ENCODE measurements around the gene BLID. TPM values are rescaled to one million over a fixed set of nuclear protein-coding genes. Genes with fewer than 3 reads are reported as not detected.

BLID gene
- total RNA-seq, 1 experiment from 2014 or later = 0.41 TPM

GRCh38 chr11:122105044-122105758 lies 10.8 kb downstream of the BLID start:
- intact Hi-C loops (cut with micrococcal nuclease; ENCODE audit: unreplicated experiment) = loop anchor here (5.0 kb wide), 1 partner anchor 97 kb away; no protein-coding TSS in a partner anchor
- ATAC-seq (no peak), DNase-seq (ENCODE audit: low read depth, low spot score) (no peak)
- H3K27ac ChIP-seq (ENCODE audit: low read length) = no peak overlapping the region
- no TSS peak for BruUV-seq (replicated peaks)
- H3K4me1 ChIP-seq (ENCODE audit: control insufficient read depth, insufficient read depth, low read length) = peaks cover 3% of the 10 kb centered on the region
- no peaks in the 10 kb centered on the region for H3K36me3 ChIP-seq (ENCODE audit: control insufficient read depth, insufficient read depth, low read length)
- no peaks in the 10 kb centered on the region for H3K9me3 ChIP-seq (ENCODE audit: control insufficient read depth, insufficient read depth, low read depth, low read length)
- H3K27me3 ChIP-seq (ENCODE audit: control insufficient read depth, insufficient read depth, low read length) = no peaks in the 10 kb centered on the region
- ChIA-PET CTCF (no interaction called here), POLR2A (no interaction called here)
- H3K4me3 ChIP-seq (ENCODE audit: low read depth in 2 of 2, low read length in 2 of 2) = no peak overlapping the region
- in situ Hi-C loops (cut with HindIII; ENCODE audit: low pct_unique_long_range_greater_than_20kb, low sequenced_read_pairs) = no loop called here
- no peak for TF ChIP-seq TCF7L2 (IDR thresholded peaks at IDR 0.05; ENCODE audit: low read depth, low read length)
- TF ChIP-seq CTCF (IDR thresholded peaks at IDR 0.05) = no peak
- TF ChIP-seq POLR2AphosphoS5 (IDR thresholded peaks at IDR 0.05; ENCODE audit: low read depth, low read length) = no peak
- no peak for TF ChIP-seq SIN3A (IDR thresholded peaks at IDR 0.05; ENCODE audit: borderline replicate concordance, insufficient read depth, low read depth, low read length)
- TF ChIP-seq, protein P1, sequence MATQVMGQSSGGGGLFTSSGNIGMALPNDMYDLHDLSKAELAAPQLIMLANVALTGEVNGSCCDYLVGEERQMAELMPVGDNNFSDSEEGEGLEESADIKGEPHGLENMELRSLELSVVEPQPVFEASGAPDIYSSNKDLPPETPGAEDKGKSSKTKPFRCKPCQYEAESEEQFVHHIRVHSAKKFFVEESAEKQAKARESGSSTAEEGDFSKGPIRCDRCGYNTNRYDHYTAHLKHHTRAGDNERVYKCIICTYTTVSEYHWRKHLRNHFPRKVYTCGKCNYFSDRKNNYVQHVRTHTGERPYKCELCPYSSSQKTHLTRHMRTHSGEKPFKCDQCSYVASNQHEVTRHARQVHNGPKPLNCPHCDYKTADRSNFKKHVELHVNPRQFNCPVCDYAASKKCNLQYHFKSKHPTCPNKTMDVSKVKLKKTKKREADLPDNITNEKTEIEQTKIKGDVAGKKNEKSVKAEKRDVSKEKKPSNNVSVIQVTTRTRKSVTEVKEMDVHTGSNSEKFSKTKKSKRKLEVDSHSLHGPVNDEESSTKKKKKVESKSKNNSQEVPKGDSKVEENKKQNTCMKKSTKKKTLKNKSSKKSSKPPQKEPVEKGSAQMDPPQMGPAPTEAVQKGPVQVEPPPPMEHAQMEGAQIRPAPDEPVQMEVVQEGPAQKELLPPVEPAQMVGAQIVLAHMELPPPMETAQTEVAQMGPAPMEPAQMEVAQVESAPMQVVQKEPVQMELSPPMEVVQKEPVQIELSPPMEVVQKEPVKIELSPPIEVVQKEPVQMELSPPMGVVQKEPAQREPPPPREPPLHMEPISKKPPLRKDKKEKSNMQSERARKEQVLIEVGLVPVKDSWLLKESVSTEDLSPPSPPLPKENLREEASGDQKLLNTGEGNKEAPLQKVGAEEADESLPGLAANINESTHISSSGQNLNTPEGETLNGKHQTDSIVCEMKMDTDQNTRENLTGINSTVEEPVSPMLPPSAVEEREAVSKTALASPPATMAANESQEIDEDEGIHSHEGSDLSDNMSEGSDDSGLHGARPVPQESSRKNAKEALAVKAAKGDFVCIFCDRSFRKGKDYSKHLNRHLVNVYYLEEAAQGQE (IDR thresholded peaks at IDR 0.05; ENCODE audit: insufficient read depth in 1 of 2, low read depth in 2 of 2, low read length in 1 of 2) = no peak

DNA sequence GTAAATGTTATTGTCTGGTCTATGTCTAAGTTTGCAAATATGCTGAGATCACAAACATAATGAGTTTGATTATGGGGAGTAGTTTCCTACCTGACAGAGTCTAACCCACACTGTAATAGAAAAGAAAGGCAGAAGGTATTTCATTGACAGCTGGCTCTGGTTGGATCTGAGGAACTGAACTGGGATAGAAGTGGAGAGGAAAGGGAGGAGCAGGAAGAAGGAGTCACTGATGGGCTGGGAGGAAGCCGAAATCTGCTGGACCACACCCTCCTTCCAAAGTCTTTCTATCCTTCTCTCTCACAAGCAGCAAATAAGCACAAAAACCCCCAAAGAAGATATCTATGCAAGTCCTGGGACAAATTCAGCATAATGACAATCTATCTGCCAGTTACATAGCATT lies 11.7 kb downstream of the BLID start:
- BruUV-seq (replicated peaks) = no TSS peak
- H3K9me3 ChIP-seq (ENCODE audit: control insufficient read depth, insufficient read depth, low read depth, low read length) = no peaks in the 10 kb centered on the region
- ChIA-PET POLR2A (no interaction called here), CTCF (interaction anchor here (0.6 kb wide), 1 partner anchor 469 kb away, joined by 3 read pairs; no protein-coding TSS in a partner anchor)
- intact Hi-C loops (cut with micrococcal nuclease; ENCODE audit: unreplicated experiment) (loop anchor here (5.0 kb wide), 1 partner anchor 82 kb away; no protein-coding TSS in a partner anchor), in situ Hi-C loops (cut with HindIII; ENCODE audit: low pct_unique_long_range_greater_than_20kb, low sequenced_read_pairs) (no loop called here)
- no peak for ATAC-seq
- H3K4me3 ChIP-seq (ENCODE audit: low read depth in 2 of 2, low read length in 2 of 2) = no peak overlapping the region
- H3K4me1 ChIP-seq (ENCODE audit: control insufficient read depth, insufficient read depth, low read length) = peaks cover 3% of the 10 kb centered on the region
- H3K36me3 ChIP-seq (ENCODE audit: control insufficient read depth, insufficient read depth, low read length) = no peaks in the 10 kb centered on the region
- H3K27me3 ChIP-seq (ENCODE audit: control insufficient read depth, insufficient read depth, low read length) = no peaks in the 10 kb centered on the region
- DNase-seq (ENCODE audit: low read depth, low spot score) = no peak
- no peak overlapping the region for H3K27ac ChIP-seq (ENCODE audit: low read length)
- TF ChIP-seq CTCF (IDR thresholded peaks at IDR 0.05) (no peak), SIN3A (IDR thresholded peaks at IDR 0.05; ENCODE audit: borderline replicate concordance, insufficient read depth, low read depth, low read length) (no peak), TCF7L2 (IDR thresholded peaks at IDR 0.05; ENCODE audit: low read depth, low read length) (no peak), POLR2AphosphoS5 (IDR thresholded peaks at IDR 0.05; ENCODE audit: low read depth, low read length) (no peak)
- TF ChIP-seq, protein P1 (IDR thresholded peaks at IDR 0.05; ENCODE audit: insufficient read depth in 1 of 2, low read depth in 2 of 2, low read length in 1 of 2) = no peak

Measured in Panc1 (cell line).